ENCODE data around the gene ZFP62. TPM values are rescaled to one million over a fixed set of nuclear protein-coding genes. Genes with fewer than 3 reads are reported as not detected.

The ZFP62 gene
- total RNA-seq, 1 donor from 2014 or later: 14.5 TPM

GRCh38 chr5:180848265-180848664 is 12.8 kb downstream of the ZFP62 start:
- H3K4me3 Mint-ChIP-seq (ENCODE audit: unreplicated experiment): no peak overlapping the region
- no peak for DNase-seq (ENCODE audit: low read depth)
- Histone ChIP-seq H3K4me3 (ENCODE audit: insufficient read depth, low read depth, low read length) (no peak overlapping the region), H3K4me1 (ENCODE audit: insufficient read depth, low read length) (no peaks in the 10 kb centered on the region), H3K9me3 (ENCODE audit: insufficient read depth, low read depth, low read length) (peaks cover 48% of the 10 kb centered on the region), H3K27me3 (ENCODE audit: insufficient read depth, low read length) (no peaks in the 10 kb centered on the region), H4K20me1 (ENCODE audit: insufficient read depth, low read length) (no peaks in the 10 kb centered on the region), H2AFZ (ENCODE audit: low read depth, low read length) (no peak overlapping the region), H3K27ac (ENCODE audit: low read depth, low read length) (no peak overlapping the region), H3K36me3 (ENCODE audit: insufficient read depth, low read length) (peaks cover 31% of the 10 kb centered on the region), H3K79me2 (ENCODE audit: insufficient read depth, low read length) (no peaks in the 10 kb centered on the region), H3K4me2 (ENCODE audit: low read length) (no peak overlapping the region), H3K9ac (ENCODE audit: low read length) (no peak overlapping the region)
- H3K36me3 Mint-ChIP-seq (ENCODE audit: low read depth, unreplicated experiment): peaks cover 66% of the 10 kb centered on the region
- no peak for FAIRE-seq
- no peak overlapping the region for H3K27ac Mint-ChIP-seq (ENCODE audit: unreplicated experiment)
- H3K9me3 Mint-ChIP-seq (ENCODE audit: unreplicated experiment): peaks cover 42% of the 10 kb centered on the region
- H3K4me1 Mint-ChIP-seq (ENCODE audit: low read depth, unreplicated experiment): no peaks in the 10 kb centered on the region
- TF ChIP-seq EZH2 (IDR thresholded peaks at IDR 0.05; ENCODE audit: insufficient read depth, low read length) (no peak), CTCF (IDR thresholded peaks at IDR 0.05; ENCODE audit: insufficient read depth, low read depth, low read length) (no peak)
- no peaks in the 10 kb centered on the region for H3K27me3 Mint-ChIP-seq (ENCODE audit: low read depth, unreplicated experiment)

- no peaks in the 10 kb centered on the region for H3K4me1 ChIP-seq (ENCODE audit: insufficient read depth, low read length)
- Mint-ChIP-seq H3K36me3 (ENCODE audit: low read depth, unreplicated experiment) (peaks cover 61% of the 10 kb centered on the region), H3K27ac (ENCODE audit: unreplicated experiment) (no peak overlapping the region), H3K4me1 (ENCODE audit: low read depth, unreplicated experiment) (no peaks in the 10 kb centered on the region), H3K27me3 (ENCODE audit: low read depth, unreplicated experiment) (no peaks in the 10 kb centered on the region), H3K4me3 (ENCODE audit: unreplicated experiment) (no peak overlapping the region), H3K9me3 (ENCODE audit: unreplicated experiment) (peaks cover 42% of the 10 kb centered on the region)
- DNase-seq (ENCODE audit: low read depth) (no peak), FAIRE-seq (no peak)
- H2AFZ ChIP-seq (ENCODE audit: low read depth, low read length): no peak overlapping the region
- no peak overlapping the region for H3K4me2 ChIP-seq (ENCODE audit: low read length)
- H3K4me3 ChIP-seq (ENCODE audit: insufficient read depth, low read depth, low read length): no peak overlapping the region
- no peak overlapping the region for H3K27ac ChIP-seq (ENCODE audit: low read depth, low read length)
- no peak for TF ChIP-seq CTCF (IDR thresholded peaks at IDR 0.05; ENCODE audit: insufficient read depth, low read depth, low read length)
- TF ChIP-seq EZH2 (IDR thresholded peaks at IDR 0.05; ENCODE audit: insufficient read depth, low read length): no peak
- H4K20me1 ChIP-seq (ENCODE audit: insufficient read depth, low read length): no peaks in the 10 kb centered on the region
- no peak overlapping the region for H3K9ac ChIP-seq (ENCODE audit: low read length)
- H3K27me3 ChIP-seq (ENCODE audit: insufficient read depth, low read length): no peaks in the 10 kb centered on the region
- H3K36me3 ChIP-seq (ENCODE audit: insufficient read depth, low read length): peaks cover 31% of the 10 kb centered on the region
- peaks cover 48% of the 10 kb centered on the region for H3K9me3 ChIP-seq (ENCODE audit: insufficient read depth, low read depth, low read length)
- H3K79me2 ChIP-seq (ENCODE audit: insufficient read depth, low read length): no peaks in the 10 kb centered on the region
These were observed 14.1 kb downstream of the ZFP62 start for GRCh38 chr5:180847026-180847425.

- peaks cover 29% of the 10 kb centered on the region for H3K9me3 ChIP-seq (ENCODE audit: insufficient read depth, low read depth, low read length)
These were observed 16.2 kb downstream of the ZFP62 start for GRCh38 chr5:180844858-180845257.

More at GRCh38 chr5:180844858-180845257, 16.2 kb downstream of the ZFP62 start:
- Histone ChIP-seq H3K4me2 (ENCODE audit: low read length) (no peak overlapping the region), H2AFZ (ENCODE audit: low read depth, low read length) (no peak overlapping the region), H3K9ac (ENCODE audit: low read length) (no peak overlapping the region), H3K27ac (ENCODE audit: low read depth, low read length) (no peak overlapping the region), H3K4me3 (ENCODE audit: insufficient read depth, low read depth, low read length) (no peak overlapping the region), H3K79me2 (ENCODE audit: insufficient read depth, low read length) (no peaks in the 10 kb centered on the region), H3K4me1 (ENCODE audit: insufficient read depth, low read length) (no peaks in the 10 kb centered on the region), H3K27me3 (ENCODE audit: insufficient read depth, low read length) (no peaks in the 10 kb centered on the region), H3K36me3 (ENCODE audit: insufficient read depth, low read length) (peaks cover 12% of the 10 kb centered on the region), H4K20me1 (ENCODE audit: insufficient read depth, low read length) (no peaks in the 10 kb centered on the region)
- no peak for DNase-seq (ENCODE audit: low read depth)
- H3K4me3 Mint-ChIP-seq (ENCODE audit: unreplicated experiment): no peak overlapping the region
- TF ChIP-seq CTCF (IDR thresholded peaks at IDR 0.05; ENCODE audit: insufficient read depth, low read depth, low read length) (no peak), EZH2 (IDR thresholded peaks at IDR 0.05; ENCODE audit: insufficient read depth, low read length) (no peak)
- no peaks in the 10 kb centered on the region for H3K4me1 Mint-ChIP-seq (ENCODE audit: low read depth, unreplicated experiment)
- peaks cover 28% of the 10 kb centered on the region for H3K9me3 Mint-ChIP-seq (ENCODE audit: unreplicated experiment)
- H3K27ac Mint-ChIP-seq (ENCODE audit: unreplicated experiment): no peak overlapping the region
- no peaks in the 10 kb centered on the region for H3K27me3 Mint-ChIP-seq (ENCODE audit: low read depth, unreplicated experiment)
- no peak for FAIRE-seq
- peaks cover 41% of the 10 kb centered on the region for H3K36me3 Mint-ChIP-seq (ENCODE audit: low read depth, unreplicated experiment)

All from astrocyte (in vitro differentiated cells and primary cell).